IPS-18a (cell line): ENCODE results near the gene SMIM3.

Experiments used
- H3K27ac ChIP-seq: one replicate; pipeline ENCODE4 v1.5.1; 2013; ENCODE audit warnings: low read length
- H3K27me3 ChIP-seq: one replicate; pipeline ENCODE4 v1.6.1; 2013; ENCODE audit warnings: mild to moderate bottlenecking, low read length; ENCODE audit not compliant: control insufficient read depth, insufficient read depth
- H3K36me3 ChIP-seq: one replicate; pipeline ENCODE4 v1.6.1; 2013; ENCODE audit warnings: low read depth, low read length; ENCODE audit not compliant: control insufficient read depth
- H3K4me1 ChIP-seq: one replicate; pipeline ENCODE4 v1.6.1; 2013; ENCODE audit warnings: low read depth, low read length; ENCODE audit not compliant: control insufficient read depth
- H3K4me3 ChIP-seq: one replicate; pipeline ENCODE4 v1.5.1; 2013; ENCODE audit warnings: low read length
- H3K9ac ChIP-seq: one replicate; pipeline ENCODE4 v1.6.1; 2013; ENCODE audit warnings: mild to moderate bottlenecking, low read length, moderate library complexity
- H3K9me3 ChIP-seq: one replicate; pipeline ENCODE4 v1.6.1; 2013; ENCODE audit warnings: low read depth, low read length; ENCODE audit not compliant: control insufficient read depth

SMIM3 gene

GRCh38 chr5:150766251-150766650 lies 12.3 kb upstream of the SMIM3 start:
- Histone ChIP-seq H3K27ac (no peak overlapping the region), H3K27me3 (peaks cover 27% of the 10 kb centered on the region), H3K4me1 (no peaks in the 10 kb centered on the region), H3K4me3 (no peak overlapping the region), H3K36me3 (no peaks in the 10 kb centered on the region), H3K9me3 (no peaks in the 10 kb centered on the region), H3K9ac (no peak overlapping the region)

GRCh38 chr5:150771034-150771795 lies 7.3 kb upstream of the SMIM3 start:
- Histone ChIP-seq H3K9ac (no peak overlapping the region), H3K36me3 (no peaks in the 10 kb centered on the region), H3K4me1 (no peaks in the 10 kb centered on the region), H3K27ac (no peak overlapping the region), H3K4me3 (no peak overlapping the region), H3K9me3 (no peaks in the 10 kb centered on the region), H3K27me3 (peaks cover 27% of the 10 kb centered on the region)

GRCh38 chr5:150774145-150774544 lies 4.4 kb upstream of the SMIM3 start:
- H3K27me3 ChIP-seq, result peaks cover 21% of the 10 kb centered on the region
- no peaks in the 10 kb centered on the region for H3K36me3 ChIP-seq
- no peak overlapping the region for H3K27ac ChIP-seq
- no peaks in the 10 kb centered on the region for H3K9me3 ChIP-seq
- peaks cover 7% of the 10 kb centered on the region for H3K4me1 ChIP-seq
- H3K9ac ChIP-seq, result no peak overlapping the region
- H3K4me3 ChIP-seq, result no peak overlapping the region

GRCh38 chr5:150777685-150778084 lies 872 bp upstream of the SMIM3 start:
- Histone ChIP-seq H3K27me3 (peaks cover 20% of the 10 kb centered on the region), H3K9me3 (no peaks in the 10 kb centered on the region), H3K27ac (no peak overlapping the region), H3K9ac (no peak overlapping the region), H3K36me3 (no peaks in the 10 kb centered on the region), H3K4me1 (peaks cover 11% of the 10 kb centered on the region), H3K4me3 (peak overlapping the region; percentile 91)

- Histone ChIP-seq H3K4me1 (peaks cover 11% of the 10 kb centered on the region), H3K9me3 (no peaks in the 10 kb centered on the region), H3K27ac (no peak overlapping the region), H3K9ac (peak overlapping the region; percentile 60), H3K4me3 (peak overlapping the region; percentile 91), H3K27me3 (peaks cover 20% of the 10 kb centered on the region), H3K36me3 (no peaks in the 10 kb centered on the region)
These were observed 455 bp upstream of the SMIM3 start for GRCh38 chr5:150778088-150778516.

GRCh38 chr5:150779397-150780186 lies 1.0 kb downstream of the SMIM3 start:
- peak overlapping the region; percentile 91 for H3K4me3 ChIP-seq
- H3K9ac ChIP-seq, result no peak overlapping the region
- H3K4me1 ChIP-seq, result peaks cover 15% of the 10 kb centered on the region

GRCh38 chr5:150780187-150780692 lies 1.7 kb downstream of the SMIM3 start:
- no peak overlapping the region for H3K4me3 ChIP-seq
- H3K9ac ChIP-seq, result no peak overlapping the region
- no peaks in the 10 kb centered on the region for H3K36me3 ChIP-seq
- H3K4me1 ChIP-seq, result peaks cover 15% of the 10 kb centered on the region
- no peak overlapping the region for H3K27ac ChIP-seq
- no peaks in the 10 kb centered on the region for H3K9me3 ChIP-seq
- peaks cover 20% of the 10 kb centered on the region for H3K27me3 ChIP-seq

More at GRCh38 chr5:150779397-150780186, 1.0 kb downstream of the SMIM3 start:
- no peaks in the 10 kb centered on the region for H3K9me3 ChIP-seq
- peaks cover 20% of the 10 kb centered on the region for H3K27me3 ChIP-seq
- H3K36me3 ChIP-seq, result no peaks in the 10 kb centered on the region
- H3K27ac ChIP-seq, result no peak overlapping the region

GRCh38 chr5:150780816-150781221 lies 2.3 kb downstream of the SMIM3 start:
- Histone ChIP-seq H3K4me3 (no peak overlapping the region), H3K27me3 (peaks cover 20% of the 10 kb centered on the region), H3K27ac (no peak overlapping the region), H3K9ac (no peak overlapping the region), H3K36me3 (no peaks in the 10 kb centered on the region), H3K4me1 (peaks cover 15% of the 10 kb centered on the region), H3K9me3 (no peaks in the 10 kb centered on the region)

- Histone ChIP-seq H3K4me1 (peaks cover 15% of the 10 kb centered on the region), H3K4me3 (no peak overlapping the region), H3K36me3 (no peaks in the 10 kb centered on the region), H3K9ac (no peak overlapping the region), H3K9me3 (no peaks in the 10 kb centered on the region), H3K27me3 (peaks cover 20% of the 10 kb centered on the region), H3K27ac (no peak overlapping the region)
These were observed 3.4 kb downstream of the SMIM3 start for GRCh38 chr5:150781706-150782614.

- Histone ChIP-seq H3K27me3 (peaks cover 11% of the 10 kb centered on the region), H3K4me1 (peaks cover 12% of the 10 kb centered on the region), H3K27ac (no peak overlapping the region), H3K36me3 (no peaks in the 10 kb centered on the region), H3K9ac (no peak overlapping the region), H3K4me3 (no peak overlapping the region), H3K9me3 (no peaks in the 10 kb centered on the region)
These were observed 4.3 kb downstream of the SMIM3 start for GRCh38 chr5:150782850-150783249.

GRCh38 chr5:150783422-150783928 lies 4.9 kb downstream of the SMIM3 start:
- Histone ChIP-seq H3K27me3 (peaks cover 7% of the 10 kb centered on the region), H3K4me3 (no peak overlapping the region), H3K9me3 (no peaks in the 10 kb centered on the region), H3K27ac (no peak overlapping the region), H3K36me3 (no peaks in the 10 kb centered on the region), H3K4me1 (peaks cover 8% of the 10 kb centered on the region), H3K9ac (no peak overlapping the region)
